HepG2 (cell line): Measurements from ENCODE around the gene MTA2. TPM values are rescaled to one million over a fixed set of nuclear protein-coding genes. Genes with fewer than 3 reads are reported as not detected.

Source experiments
- AKAP8 ChIP-seq: sonication (generic); formaldehyde crosslinking; IDR thresholded peaks from 2 replicates; pipeline ENCODE4 v1.5.1; 2020; ENCODE audit warnings: mild to moderate bottlenecking, missing genetic modification reagents
- HDAC2 ChIP-seq: sonication (generic); formaldehyde crosslinking; IDR thresholded peaks from 2 replicates; pipeline ENCODE4 v1.4.0; 2020; ENCODE audit warnings: missing genetic modification reagents
- HOXA3 ChIP-seq: sonication (generic); formaldehyde crosslinking; IDR thresholded peaks from 2 replicates; pipeline ENCODE4 v1.5.0; 2020; ENCODE audit warnings: missing genetic modification reagents
- JUNB ChIP-seq: sonication (generic); formaldehyde crosslinking; IDR thresholded peaks from 2 replicates; pipeline ENCODE4 v1.8.0; 2022; ENCODE audit warnings: missing genetic modification reagents, mild to moderate bottlenecking, borderline replicate concordance
- KLF12 ChIP-seq: sonication (generic); formaldehyde crosslinking; IDR thresholded peaks from 2 replicates; pipeline ENCODE4 v1.4.0; 2020; ENCODE audit warnings: missing genetic modification reagents, borderline replicate concordance
- KMT2A ChIP-seq: sonication (generic); formaldehyde crosslinking; IDR thresholded peaks from 2 replicates; pipeline ENCODE4 v1.4.0; 2020; ENCODE audit warnings: missing genetic modification reagents
- MYNN ChIP-seq: sonication (generic); formaldehyde crosslinking; IDR thresholded peaks from 2 replicates; pipeline ENCODE4 v1.4.0; 2020; ENCODE audit warnings: mild to moderate bottlenecking, low read depth, missing genetic modification reagents
- PHF5A ChIP-seq: IDR thresholded peaks from one replicate; pipeline ENCODE4 v1.6.1; 2018; ENCODE audit warnings: low read depth, missing genetic modification reagents; ENCODE audit not compliant: unreplicated experiment
- PHF8 ChIP-seq: sonication (generic); formaldehyde crosslinking; IDR thresholded peaks from 2 replicates; pipeline ENCODE4 v1.5.0; 2020; ENCODE audit warnings: missing genetic modification reagents
- TRAFD1 ChIP-seq: sonication (generic); formaldehyde crosslinking; IDR thresholded peaks from 2 replicates; pipeline ENCODE4 v1.5.1; 2020; ENCODE audit warnings: missing genetic modification reagents, mild to moderate bottlenecking, borderline replicate concordance
- ZNF263 ChIP-seq: sonication (generic); formaldehyde crosslinking; IDR thresholded peaks from 2 replicates; pipeline ENCODE4 v1.4.0; 2020; ENCODE audit warnings: missing genetic modification reagents
- ZNF414 ChIP-seq: sonication (generic); formaldehyde crosslinking; IDR thresholded peaks from 2 replicates; pipeline ENCODE4 v1.5.0; 2020; ENCODE audit warnings: missing genetic modification reagents
- ZNF572 ChIP-seq: sonication (generic); formaldehyde crosslinking; IDR thresholded peaks from 2 replicates; pipeline ENCODE4 v1.5.1; 2020; ENCODE audit warnings: mild to moderate bottlenecking, missing genetic modification reagents
- ZNF839 ChIP-seq: sonication (generic); formaldehyde crosslinking; IDR thresholded peaks from 2 replicates; pipeline ENCODE4 v1.4.0; 2020; ENCODE audit warnings: missing genetic modification reagents, mild to moderate bottlenecking, borderline replicate concordance
- polyA plus RNA-seq, 8 experiments: library from polyadenylated mRNA; depleted of rRNA in 3 of 8; stranded (reverse) in 7 of 8; unstranded in 1 of 8; fragments of >200 nt; fragmentation: Illumina TruSeq in 4 of 8; extraction: Trizol in 4 of 8; gene quantifications; 2 replicates each; pipeline versions ENCODE4 v1.2.1 to v1.2.3, GENCODE V29; 2011 to 2016; ENCODE audit warnings: low read depth in 4 of 8, missing spikeins in 1 of 8, mixed read lengths in 1 of 8; ENCODE audit not compliant: insufficient read depth in 1 of 8
- total RNA-seq, 5 experiments: library from RNA; depleted of rRNA; stranded (reverse); fragments of >200 nt; fragmentation: Illumina TruSeq; extraction: Trizol; gene quantifications; 2 replicates each; pipeline ENCODE4 v1.2.3, GENCODE V29; 2016; ENCODE audit warnings: low read depth in 1 of 5
- TF ChIP-seq, protein P1 (sequence below): sonication (generic); formaldehyde crosslinking; IDR thresholded peaks from 2 replicates; pipeline ENCODE4 v1.4.0; 2020; ENCODE audit warnings: missing genetic modification reagents, borderline replicate concordance
- TF ChIP-seq, protein P2 (sequence below): sonication (generic); formaldehyde crosslinking; IDR thresholded peaks from 2 replicates; pipeline ENCODE4 v1.4.0; 2020; ENCODE audit warnings: missing genetic modification reagents
- TF ChIP-seq, protein P3 (sequence below): sonication (generic); formaldehyde crosslinking; IDR thresholded peaks from 2 replicates; pipeline ENCODE4 v1.4.0; 2020; ENCODE audit warnings: missing genetic modification reagents
- TF ChIP-seq, protein P4 (sequence below): sonication (generic); formaldehyde crosslinking; IDR thresholded peaks from 2 replicates; pipeline ENCODE4 v1.5.0; 2020; ENCODE audit warnings: mild to moderate bottlenecking, missing genetic modification reagents

MTA2 gene
- total and polyA plus RNA-seq, 2 of the 13 experiments (the other 11 are each of a cell fraction or from before 2014, with no cell fraction given) = 14.0 to 70.0 TPM

- TF ChIP-seq HDAC2 (CRISPR knock-in tag) (0 out of 2 replicates have a peak, but pooled peaks have one; percentile 44), KLF12 (CRISPR knock-in tag) (peak; percentile 80; the same call in 1 of the 2 replicates), TRAFD1 (CRISPR knock-in tag) (no peak), MYNN (CRISPR knock-in tag) (no peak), KMT2A (CRISPR knock-in tag) (peak; percentile 75; the same call in 1 of the 2 replicates), ZNF414 (CRISPR knock-in tag) (no peak), PHF8 (CRISPR knock-in tag) (peak; percentile 86), ZNF572 (0 out of 2 replicates have a peak, but pooled peaks have one; percentile 32), ZNF839 (CRISPR knock-in tag) (peak; percentile 36; the same call in 1 of the 2 replicates), HOXA3 (CRISPR knock-in tag) (peak; percentile 14; the same call in 1 of the 2 replicates), PHF5A (CRISPR knock-in tag) (peak; percentile 75), JUNB (CRISPR knock-in tag) (no peak), ZNF263 (CRISPR knock-in tag) (no peak), AKAP8 (CRISPR knock-in tag) (0 out of 2 replicates have a peak, but pooled peaks have one; percentile 16)
- TF ChIP-seq, protein P1, sequence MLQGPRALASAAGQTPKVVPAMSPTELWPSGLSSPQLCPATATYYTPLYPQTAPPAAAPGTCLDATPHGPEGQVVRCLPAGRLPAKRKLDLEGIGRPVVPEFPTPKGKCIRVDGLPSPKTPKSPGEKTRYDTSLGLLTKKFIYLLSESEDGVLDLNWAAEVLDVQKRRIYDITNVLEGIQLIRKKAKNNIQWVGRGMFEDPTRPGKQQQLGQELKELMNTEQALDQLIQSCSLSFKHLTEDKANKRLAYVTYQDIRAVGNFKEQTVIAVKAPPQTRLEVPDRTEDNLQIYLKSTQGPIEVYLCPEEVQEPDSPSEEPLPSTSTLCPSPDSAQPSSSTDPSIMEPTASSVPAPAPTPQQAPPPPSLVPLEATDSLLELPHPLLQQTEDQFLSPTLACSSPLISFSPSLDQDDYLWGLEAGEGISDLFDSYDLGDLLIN (CRISPR knock-in tag) = no peak
- TF ChIP-seq, protein P2, sequence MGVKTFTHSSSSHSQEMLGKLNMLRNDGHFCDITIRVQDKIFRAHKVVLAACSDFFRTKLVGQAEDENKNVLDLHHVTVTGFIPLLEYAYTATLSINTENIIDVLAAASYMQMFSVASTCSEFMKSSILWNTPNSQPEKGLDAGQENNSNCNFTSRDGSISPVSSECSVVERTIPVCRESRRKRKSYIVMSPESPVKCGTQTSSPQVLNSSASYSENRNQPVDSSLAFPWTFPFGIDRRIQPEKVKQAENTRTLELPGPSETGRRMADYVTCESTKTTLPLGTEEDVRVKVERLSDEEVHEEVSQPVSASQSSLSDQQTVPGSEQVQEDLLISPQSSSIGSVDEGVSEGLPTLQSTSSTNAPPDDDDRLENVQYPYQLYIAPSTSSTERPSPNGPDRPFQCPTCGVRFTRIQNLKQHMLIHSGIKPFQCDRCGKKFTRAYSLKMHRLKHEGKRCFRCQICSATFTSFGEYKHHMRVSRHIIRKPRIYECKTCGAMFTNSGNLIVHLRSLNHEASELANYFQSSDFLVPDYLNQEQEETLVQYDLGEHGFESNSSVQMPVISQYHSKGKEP = no peak
- TF ChIP-seq, protein P3, sequence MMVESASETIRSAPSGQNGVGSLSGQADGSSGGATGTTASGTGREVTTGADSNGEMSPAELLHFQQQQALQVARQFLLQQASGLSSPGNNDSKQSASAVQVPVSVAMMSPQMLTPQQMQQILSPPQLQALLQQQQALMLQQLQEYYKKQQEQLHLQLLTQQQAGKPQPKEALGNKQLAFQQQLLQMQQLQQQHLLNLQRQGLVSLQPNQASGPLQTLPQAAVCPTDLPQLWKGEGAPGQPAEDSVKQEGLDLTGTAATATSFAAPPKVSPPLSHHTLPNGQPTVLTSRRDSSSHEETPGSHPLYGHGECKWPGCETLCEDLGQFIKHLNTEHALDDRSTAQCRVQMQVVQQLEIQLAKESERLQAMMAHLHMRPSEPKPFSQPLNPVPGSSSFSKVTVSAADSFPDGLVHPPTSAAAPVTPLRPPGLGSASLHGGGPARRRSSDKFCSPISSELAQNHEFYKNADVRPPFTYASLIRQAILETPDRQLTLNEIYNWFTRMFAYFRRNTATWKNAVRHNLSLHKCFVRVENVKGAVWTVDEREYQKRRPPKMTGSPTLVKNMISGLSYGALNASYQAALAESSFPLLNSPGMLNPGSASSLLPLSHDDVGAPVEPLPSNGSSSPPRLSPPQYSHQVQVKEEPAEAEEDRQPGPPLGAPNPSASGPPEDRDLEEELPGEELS = 0 out of 2 replicates have a peak, but pooled peaks have one; percentile 7
- TF ChIP-seq, protein P4, sequence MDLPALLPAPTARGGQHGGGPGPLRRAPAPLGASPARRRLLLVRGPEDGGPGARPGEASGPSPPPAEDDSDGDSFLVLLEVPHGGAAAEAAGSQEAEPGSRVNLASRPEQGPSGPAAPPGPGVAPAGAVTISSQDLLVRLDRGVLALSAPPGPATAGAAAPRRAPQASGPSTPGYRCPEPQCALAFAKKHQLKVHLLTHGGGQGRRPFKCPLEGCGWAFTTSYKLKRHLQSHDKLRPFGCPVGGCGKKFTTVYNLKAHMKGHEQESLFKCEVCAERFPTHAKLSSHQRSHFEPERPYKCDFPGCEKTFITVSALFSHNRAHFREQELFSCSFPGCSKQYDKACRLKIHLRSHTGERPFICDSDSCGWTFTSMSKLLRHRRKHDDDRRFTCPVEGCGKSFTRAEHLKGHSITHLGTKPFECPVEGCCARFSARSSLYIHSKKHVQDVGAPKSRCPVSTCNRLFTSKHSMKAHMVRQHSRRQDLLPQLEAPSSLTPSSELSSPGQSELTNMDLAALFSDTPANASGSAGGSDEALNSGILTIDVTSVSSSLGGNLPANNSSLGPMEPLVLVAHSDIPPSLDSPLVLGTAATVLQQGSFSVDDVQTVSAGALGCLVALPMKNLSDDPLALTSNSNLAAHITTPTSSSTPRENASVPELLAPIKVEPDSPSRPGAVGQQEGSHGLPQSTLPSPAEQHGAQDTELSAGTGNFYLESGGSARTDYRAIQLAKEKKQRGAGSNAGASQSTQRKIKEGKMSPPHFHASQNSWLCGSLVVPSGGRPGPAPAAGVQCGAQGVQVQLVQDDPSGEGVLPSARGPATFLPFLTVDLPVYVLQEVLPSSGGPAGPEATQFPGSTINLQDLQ = no peak; the same call in 1 of the 2 replicates
Observed at GRCh38 chr11:62573592-62574362, 27.9 kb downstream of the MTA2 start, which contains the start of gene EEF1G (continued).
